Transverse colon (tissue), 4 donors: ENCODE data around the gene THOC7. TPM values are rescaled to one million over a fixed set of nuclear protein-coding genes. Genes with fewer than 3 reads are reported as not detected.

Source experiments
- DNase-seq: peaks from one replicate; pipeline ENCODE4 v3.0.0-alpha.2; 2019
- H3K27ac ChIP-seq, 4 donors: fragments of 200-600 bp; sonication (generic); 2 replicates each; pipeline ENCODE4 v1.5.1; 2016 to 2018; ENCODE audit warnings: inconsistent platforms in 4 of 4
- H3K27me3 ChIP-seq: fragments of 200-600 bp; sonication (generic); 2 replicates; pipeline ENCODE4 v1.5.1; 2017; ENCODE audit warnings: inconsistent platforms
- H3K36me3 ChIP-seq, 4 donors: fragments of 200-600 bp; sonication (generic); 2 replicates each; pipeline ENCODE4 v1.5.1; 2017 to 2019; ENCODE audit warnings: inconsistent platforms in 4 of 4
- H3K4me1 ChIP-seq, 4 donors: fragments of 200-600 bp; sonication (generic); 2 replicates each; pipeline ENCODE4 v1.5.1; 2017 to 2020; ENCODE audit warnings: inconsistent platforms in 4 of 4
- H3K4me3 ChIP-seq, 4 donors: fragments of 200-600 bp; sonication (generic); 1 replicate in 1 of 4; 2 replicates in 3 of 4; pipeline versions ENCODE4 v1.5.1 to v1.6.1; 2017 to 2019; ENCODE audit warnings: inconsistent platforms in 4 of 4
- H3K9me3 ChIP-seq, 2 donors: fragments of 200-600 bp; sonication (generic); 2 replicates each; pipeline ENCODE4 v1.5.1; 2017 to 2019; ENCODE audit warnings: inconsistent platforms in 2 of 2
- CTCF ChIP-seq, 5 experiments: fragments of 200-600 bp in 3 of 5; fragments of 450-650 bp in 2 of 5; sonication (generic) in 3 of 5; IDR thresholded peaks; 1 replicate in 2 of 5; 2 replicates in 3 of 5; pipeline ENCODE4 v1.5.1; 2016 to 2017; ENCODE audit warnings: antibody characterized with exemption in 5 of 5, inconsistent platforms in 3 of 5, mild to moderate bottlenecking in 2 of 5, moderate library complexity in 1 of 5
- EP300 ChIP-seq: sonication (generic); formaldehyde crosslinking; IDR thresholded peaks from one replicate; pipeline ENCODE4 v1.6.1; 2017; ENCODE audit warnings: antibody characterized with exemption, low read depth
- POLR2A ChIP-seq: fragments of 450-650 bp; IDR thresholded peaks from one replicate; pipeline ENCODE4 v1.6.1; 2016; ENCODE audit warnings: antibody characterized with exemption, mild to moderate bottlenecking, moderate library complexity
- POLR2AphosphoS5 ChIP-seq, 3 donors: sonication (generic); formaldehyde crosslinking; IDR thresholded peaks; one replicate each; pipeline ENCODE4 v1.6.1; 2016; ENCODE audit warnings: antibody characterized with exemption in 3 of 3
- WGBS, 2 donors: methylation state at CpG; one replicate each; pipeline ENCODE4 v1.1.5; 2018; ENCODE audit warnings: low coverage in 1 of 2; 5-methylcytosine and 5-hydroxymethylcytosine counted together
- in situ Hi-C, 4 donors: fragments of 200-750 bp; cut with MboI; loops; one replicate each; pipeline versions ENCODE4 v1.15.0 to v1.15.1; 2017; ENCODE audit warnings: low sequenced_read_pairs in 3 of 4, low pct_ligation_motif_present in 1 of 4, low pct_unique_long_range_greater_than_20kb in 1 of 4
- intact Hi-C: fragments of 100-400 bp; cut with DNase I; formaldehyde crosslinking; loops from one replicate; pipeline ENCODE4 v1.15.1; 2023; ENCODE audit warnings: low total_unique reads
- total RNA-seq, 4 donors: library from RNA; depleted of rRNA; stranded (reverse); fragments of >200 nt; gene quantifications; one replicate each; pipeline ENCODE4 v1.1.0, GENCODE V29; 2016

The THOC7 gene
- total RNA-seq, 4 donors from 2014 or later: 5.2 to 54.5 (median 40.8) TPM

GRCh38 chr3:63809607-63810006 is 54.0 kb downstream of the THOC7 start:
- DNase-seq: no peak
- TF ChIP-seq EP300 (no peak), POLR2AphosphoS5 (IDR thresholded peaks at IDR 0.05) (no peak), CTCF (IDR thresholded peaks at IDR 0.05) (no peak), POLR2A (no peak)
- no peak overlapping the region for H3K4me3 ChIP-seq
- no peaks in the 10 kb centered on the region for H3K36me3 ChIP-seq
- H3K27ac ChIP-seq: no peak overlapping the region
- WGBS, 2 donors: 78 to 82% methylated on average over 2 to 6 of the region's 6 CpGs
- intact Hi-C loops (no loop called here), in situ Hi-C loops (loop anchor here in 2 of 4 donors (10.0 kb wide), 1 partner anchor 455 kb away; no protein-coding TSS in a partner anchor)
- H3K9me3 ChIP-seq: no peaks in the 10 kb centered on the region
- no peaks in the 10 kb centered on the region for H3K27me3 ChIP-seq
- no peaks in the 10 kb centered on the region for H3K4me1 ChIP-seq

GRCh38 chr3:63808633-63809032 is 55.0 kb downstream of the THOC7 start:
- no peak for DNase-seq
- H3K4me1 ChIP-seq: no peaks in the 10 kb centered on the region
- H3K9me3 ChIP-seq: no peaks in the 10 kb centered on the region
- WGBS, 2 donors: 71 to 88% methylated on average over 1 to 3 of the region's 3 CpGs
- H3K27me3 ChIP-seq: no peaks in the 10 kb centered on the region
- TF ChIP-seq POLR2A (no peak), POLR2AphosphoS5 (IDR thresholded peaks at IDR 0.05) (no peak), EP300 (no peak), CTCF (IDR thresholded peaks at IDR 0.05) (no peak)
- in situ Hi-C loops (no loop called here), intact Hi-C loops (no loop called here)
- no peak overlapping the region for H3K4me3 ChIP-seq
- H3K36me3 ChIP-seq: no peaks in the 10 kb centered on the region
- H3K27ac ChIP-seq: no peak overlapping the region

- 72 to 83% methylated on average over 5 of the region's 5 CpGs for WGBS, 2 donors
- no peak overlapping the region for H3K27ac ChIP-seq
- in situ Hi-C loops (no loop called here), intact Hi-C loops (no loop called here)
- H3K36me3 ChIP-seq: no peaks in the 10 kb centered on the region
- TF ChIP-seq POLR2A (no peak), EP300 (no peak), POLR2AphosphoS5 (IDR thresholded peaks at IDR 0.05) (no peak), CTCF (IDR thresholded peaks at IDR 0.05) (no peak)
- no peaks in the 10 kb centered on the region for H3K27me3 ChIP-seq
- H3K4me1 ChIP-seq: no peaks in the 10 kb centered on the region
- no peak for DNase-seq
- no peaks in the 10 kb centered on the region for H3K9me3 ChIP-seq
- no peak overlapping the region for H3K4me3 ChIP-seq
Measured at GRCh38 chr3:63807961-63808565, 55.5 kb downstream of the THOC7 start.

GRCh38 chr3:63803911-63804310 is 59.7 kb downstream of the THOC7 start:
- no peaks in the 10 kb centered on the region for H3K27me3 ChIP-seq
- TF ChIP-seq CTCF (IDR thresholded peaks at IDR 0.05) (no peak), EP300 (no peak), POLR2A (no peak), POLR2AphosphoS5 (IDR thresholded peaks at IDR 0.05) (no peak)
- intact Hi-C loops (no loop called here), in situ Hi-C loops (no loop called here)
- DNase-seq: no peak
- no peak overlapping the region for H3K27ac ChIP-seq
- H3K4me1 ChIP-seq: no peaks in the 10 kb centered on the region
- no peaks in the 10 kb centered on the region for H3K36me3 ChIP-seq
- no peak overlapping the region for H3K4me3 ChIP-seq
- H3K9me3 ChIP-seq: no peaks in the 10 kb centered on the region
- WGBS, 2 donors: 83 to 86% methylated on average over 5 of the region's 5 CpGs
